Pulmonary artery endothelial cell (primary cell): ENCODE results near the gene UBA52. TPM values are rescaled to one million over a fixed set of nuclear protein-coding genes. Genes with fewer than 3 reads are reported as not detected.

Experiments
- total RNA-seq: library from RNA; depleted of rRNA; stranded (reverse); fragments of >200 nt; gene quantifications from 2 replicates; pipeline ENCODE4 v1.2.3, GENCODE V29; 2014

UBA52 gene
- total RNA-seq, 1 donor from 2014 or later, result 970 TPM

Other genes with a start within 250 kb of the UBA52 start
- gene LSM4, start 248.8 kb upstream of the UBA52 start, total RNA-seq, result 139 and 172 TPM in 2 replicates
- 23.9 and 25.7 TPM in 2 replicates for gene PGPEP1, start 231.3 kb upstream of the UBA52 start, total RNA-seq
- gene GDF15, start 185.7 kb upstream of the UBA52 start, total RNA-seq, result 95.0 and 102 TPM in 2 replicates
- not detected in 2 replicates for gene LRRC25, start 174.2 kb upstream of the UBA52 start, total RNA-seq
- gene SSBP4, start 152.5 kb upstream of the UBA52 start, total RNA-seq, result 75.4 and 84.3 TPM in 2 replicates
- gene ISYNA1, start 133.7 kb upstream of the UBA52 start, total RNA-seq, result 45.2 and 46.0 TPM in 2 replicates
- 13.4 and 15.3 TPM in 2 replicates for gene ELL, start 49.8 kb upstream of the UBA52 start, total RNA-seq
- gene FKBP8, start 28.3 kb upstream of the UBA52 start, total RNA-seq, result 130 and 186 TPM in 2 replicates
- gene KXD1, start 14.0 kb upstream of the UBA52 start, total RNA-seq, result 75.2 and 84.4 TPM in 2 replicates
- 54.5 and 56.5 TPM in 2 replicates for gene REX1BD, start 16.9 kb downstream of the UBA52 start, total RNA-seq
- gene CRLF1, start 34.9 kb downstream of the UBA52 start, total RNA-seq, result not detected in 2 replicates
- 0.14 and 0.40 TPM in 2 replicates for gene TMEM59L, start 41.0 kb downstream of the UBA52 start, total RNA-seq
- 4.7 and 6.2 TPM in 2 replicates for gene KLHL26, start 65.2 kb downstream of the UBA52 start, total RNA-seq
- 0.79 and 1.1 TPM in 2 replicates for gene CRTC1, start 111.8 kb downstream of the UBA52 start, total RNA-seq
- not detected in 2 replicates for gene COMP, start 219.4 kb downstream of the UBA52 start, total RNA-seq